ENCODE measurements around the gene SENP5. TPM values are rescaled to one million over a fixed set of nuclear protein-coding genes. Genes with fewer than 3 reads are reported as not detected.

SENP5 gene
- total RNA-seq, 1 donor from 2014 or later: 44.8 TPM

DNA sequence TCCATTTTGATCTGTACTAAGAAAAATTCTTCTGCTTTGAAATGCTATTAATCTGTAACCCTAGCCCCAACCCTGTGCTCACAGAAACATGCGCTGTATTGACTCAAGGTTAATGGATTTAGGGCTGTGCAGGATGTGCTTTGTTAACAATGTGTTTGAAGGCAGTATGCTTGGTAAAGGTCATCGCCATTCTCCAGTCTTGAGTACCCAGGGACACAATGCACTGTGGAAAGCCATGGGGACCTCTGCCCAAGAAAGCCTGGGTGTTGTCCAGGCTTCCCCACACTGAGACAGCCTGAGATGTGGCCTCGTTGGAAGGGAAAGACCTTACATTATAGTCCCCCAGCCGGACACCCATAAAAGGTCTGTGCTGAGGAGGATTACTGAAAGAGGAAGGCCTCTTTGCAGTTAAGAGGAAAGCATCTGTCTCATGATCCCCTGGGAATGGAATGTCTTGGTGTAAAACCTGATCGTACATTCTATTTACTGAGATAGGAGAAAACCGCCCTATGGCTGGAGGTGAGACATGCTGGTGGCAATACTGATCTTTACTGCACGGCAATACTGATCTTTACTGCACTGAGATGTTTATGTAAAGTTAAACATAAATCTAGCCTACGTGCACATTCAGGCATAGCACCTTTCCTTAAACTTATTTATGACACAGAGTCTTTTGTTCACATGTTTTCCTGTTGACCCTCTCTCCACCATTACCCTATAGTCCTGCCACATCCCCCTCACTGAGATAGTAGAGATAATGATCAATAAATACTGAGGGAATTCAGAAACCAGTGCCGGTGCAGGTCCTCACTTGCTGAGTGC is 94.6 kb downstream of the SENP5 start:
- TF ChIP-seq, protein P1, sequence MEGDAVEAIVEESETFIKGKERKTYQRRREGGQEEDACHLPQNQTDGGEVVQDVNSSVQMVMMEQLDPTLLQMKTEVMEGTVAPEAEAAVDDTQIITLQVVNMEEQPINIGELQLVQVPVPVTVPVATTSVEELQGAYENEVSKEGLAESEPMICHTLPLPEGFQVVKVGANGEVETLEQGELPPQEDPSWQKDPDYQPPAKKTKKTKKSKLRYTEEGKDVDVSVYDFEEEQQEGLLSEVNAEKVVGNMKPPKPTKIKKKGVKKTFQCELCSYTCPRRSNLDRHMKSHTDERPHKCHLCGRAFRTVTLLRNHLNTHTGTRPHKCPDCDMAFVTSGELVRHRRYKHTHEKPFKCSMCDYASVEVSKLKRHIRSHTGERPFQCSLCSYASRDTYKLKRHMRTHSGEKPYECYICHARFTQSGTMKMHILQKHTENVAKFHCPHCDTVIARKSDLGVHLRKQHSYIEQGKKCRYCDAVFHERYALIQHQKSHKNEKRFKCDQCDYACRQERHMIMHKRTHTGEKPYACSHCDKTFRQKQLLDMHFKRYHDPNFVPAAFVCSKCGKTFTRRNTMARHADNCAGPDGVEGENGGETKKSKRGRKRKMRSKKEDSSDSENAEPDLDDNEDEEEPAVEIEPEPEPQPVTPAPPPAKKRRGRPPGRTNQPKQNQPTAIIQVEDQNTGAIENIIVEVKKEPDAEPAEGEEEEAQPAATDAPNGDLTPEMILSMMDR (IDR thresholded peaks at IDR 0.05; ENCODE audit: insufficient read depth, low read depth, low read length): no peak
- no peak for TF ChIP-seq EZH2 (IDR thresholded peaks at IDR 0.05; ENCODE audit: insufficient read depth, low read length)
- no peak overlapping the region for H3K27ac ChIP-seq (ENCODE audit: low read depth, low read length)
- DNase-seq (ENCODE audit: low read depth): no peak
- no peaks in the 10 kb centered on the region for H3K79me2 ChIP-seq (ENCODE audit: insufficient read depth, low read length)
- peaks cover 2% of the 10 kb centered on the region for H3K9me3 Mint-ChIP-seq (ENCODE audit: unreplicated experiment)
- no peaks in the 10 kb centered on the region for H4K20me1 ChIP-seq (ENCODE audit: insufficient read depth, low read length)
- no peaks in the 10 kb centered on the region for H3K36me3 ChIP-seq (ENCODE audit: insufficient read depth, low read length)
- no peak overlapping the region for H3K4me3 Mint-ChIP-seq (ENCODE audit: unreplicated experiment)
- H3K27me3 Mint-ChIP-seq (ENCODE audit: low read depth, unreplicated experiment): peaks cover 51% of the 10 kb centered on the region
- H3K27me3 ChIP-seq (ENCODE audit: insufficient read depth, low read length): peaks cover 27% of the 10 kb centered on the region
- H3K4me1 ChIP-seq (ENCODE audit: insufficient read depth, low read length): peaks cover 2% of the 10 kb centered on the region
- peaks cover 6% of the 10 kb centered on the region for H3K36me3 Mint-ChIP-seq (ENCODE audit: low read depth, unreplicated experiment)
- no peaks in the 10 kb centered on the region for H3K4me1 Mint-ChIP-seq (ENCODE audit: low read depth, unreplicated experiment)
- no peak overlapping the region for H2AFZ ChIP-seq (ENCODE audit: low read depth, low read length)
- no peak for FAIRE-seq
- no peak overlapping the region for H3K27ac Mint-ChIP-seq (ENCODE audit: unreplicated experiment)
- no peak overlapping the region for H3K9ac ChIP-seq (ENCODE audit: low read length)
- H3K4me2 ChIP-seq (ENCODE audit: low read length): no peak overlapping the region
- no peak overlapping the region for H3K4me3 ChIP-seq (ENCODE audit: insufficient read depth, low read depth, low read length)
- H3K9me3 ChIP-seq (ENCODE audit: insufficient read depth, low read depth, low read length): no peaks in the 10 kb centered on the region

DNA sequence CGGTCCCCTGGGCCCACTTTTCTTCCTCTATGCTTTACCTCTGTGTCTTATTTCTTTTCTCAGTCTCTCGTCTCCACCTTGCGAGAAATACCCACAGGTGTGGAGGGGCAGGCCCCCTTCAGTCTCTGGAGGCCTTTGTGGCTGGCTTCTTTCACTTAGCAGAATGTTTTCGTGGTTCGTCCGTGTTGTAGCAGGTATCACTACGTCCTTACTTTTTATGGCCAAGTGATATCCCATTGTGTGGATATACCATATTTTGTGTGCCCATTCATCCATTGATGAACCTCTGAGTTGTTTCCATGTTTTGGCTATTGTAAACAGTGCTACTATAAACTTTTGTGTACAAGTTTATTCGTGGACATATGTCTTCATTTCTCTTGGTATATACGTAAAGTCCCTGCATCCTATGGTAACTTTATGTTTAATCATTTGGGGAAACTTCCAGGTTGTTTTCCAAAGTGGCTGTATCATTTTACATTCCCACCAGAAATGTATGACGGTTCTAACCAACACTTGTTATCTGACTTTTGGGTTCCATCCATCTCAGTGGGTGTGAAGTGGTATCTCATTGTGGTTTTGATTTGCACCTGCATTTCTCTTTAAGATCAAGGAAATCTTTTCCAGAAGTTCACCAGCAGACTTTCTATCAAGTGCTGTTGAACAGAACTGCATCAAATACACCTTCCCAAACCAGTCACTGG is 95.4 kb downstream of the SENP5 start:
- no peaks in the 10 kb centered on the region for H4K20me1 ChIP-seq (ENCODE audit: insufficient read depth, low read length)
- TF ChIP-seq, protein P1 (IDR thresholded peaks at IDR 0.05; ENCODE audit: insufficient read depth, low read depth, low read length): no peak
- no peak for TF ChIP-seq EZH2 (IDR thresholded peaks at IDR 0.05; ENCODE audit: insufficient read depth, low read length)
- H3K4me1 ChIP-seq (ENCODE audit: insufficient read depth, low read length): peaks cover 4% of the 10 kb centered on the region
- no peaks in the 10 kb centered on the region for H3K36me3 ChIP-seq (ENCODE audit: insufficient read depth, low read length)
- H3K79me2 ChIP-seq (ENCODE audit: insufficient read depth, low read length): no peaks in the 10 kb centered on the region
- no peak for DNase-seq (ENCODE audit: low read depth)
- no peak overlapping the region for H3K27ac Mint-ChIP-seq (ENCODE audit: unreplicated experiment)
- peaks cover 6% of the 10 kb centered on the region for H3K36me3 Mint-ChIP-seq (ENCODE audit: low read depth, unreplicated experiment)
- no peaks in the 10 kb centered on the region for H3K9me3 ChIP-seq (ENCODE audit: insufficient read depth, low read depth, low read length)
- H3K4me1 Mint-ChIP-seq (ENCODE audit: low read depth, unreplicated experiment): no peaks in the 10 kb centered on the region
- no peak for FAIRE-seq
- H3K4me3 ChIP-seq (ENCODE audit: insufficient read depth, low read depth, low read length): no peak overlapping the region
- no peak overlapping the region for H2AFZ ChIP-seq (ENCODE audit: low read depth, low read length)
- no peak overlapping the region for H3K9ac ChIP-seq (ENCODE audit: low read length)
- peaks cover 35% of the 10 kb centered on the region for H3K27me3 ChIP-seq (ENCODE audit: insufficient read depth, low read length)
- peaks cover 2% of the 10 kb centered on the region for H3K9me3 Mint-ChIP-seq (ENCODE audit: unreplicated experiment)
- H3K27ac ChIP-seq (ENCODE audit: low read depth, low read length): no peak overlapping the region
- H3K4me2 ChIP-seq (ENCODE audit: low read length): no peak overlapping the region
- H3K4me3 Mint-ChIP-seq (ENCODE audit: unreplicated experiment): no peak overlapping the region
- H3K27me3 Mint-ChIP-seq (ENCODE audit: low read depth, unreplicated experiment): peaks cover 59% of the 10 kb centered on the region

DNA sequence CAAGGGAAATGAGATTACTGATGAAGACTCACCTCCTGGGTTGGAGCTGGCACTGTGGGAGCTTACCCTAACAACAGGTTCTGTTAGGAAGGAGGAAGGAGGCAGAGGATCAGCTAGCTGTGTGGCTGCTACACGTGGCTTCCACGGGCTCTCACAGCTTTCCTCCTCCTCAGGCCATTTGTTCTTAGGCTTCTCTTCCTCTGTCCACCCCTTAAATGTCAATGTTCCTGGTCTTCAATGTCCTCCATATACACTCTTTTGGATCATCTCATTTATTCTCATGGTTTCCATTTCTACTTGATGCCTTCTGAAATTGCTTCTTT is 95.9 kb downstream of the SENP5 start:
- Histone ChIP-seq H4K20me1 (ENCODE audit: insufficient read depth, low read length) (no peaks in the 10 kb centered on the region), H3K4me1 (ENCODE audit: insufficient read depth, low read length) (peaks cover 6% of the 10 kb centered on the region), H2AFZ (ENCODE audit: low read depth, low read length) (no peak overlapping the region), H3K79me2 (ENCODE audit: insufficient read depth, low read length) (no peaks in the 10 kb centered on the region), H3K27ac (ENCODE audit: low read depth, low read length) (no peak overlapping the region), H3K27me3 (ENCODE audit: insufficient read depth, low read length) (peaks cover 38% of the 10 kb centered on the region), H3K9ac (ENCODE audit: low read length) (no peak overlapping the region), H3K9me3 (ENCODE audit: insufficient read depth, low read depth, low read length) (no peaks in the 10 kb centered on the region), H3K4me2 (ENCODE audit: low read length) (no peak overlapping the region), H3K4me3 (ENCODE audit: insufficient read depth, low read depth, low read length) (no peak overlapping the region), H3K36me3 (ENCODE audit: insufficient read depth, low read length) (no peaks in the 10 kb centered on the region)
- peaks cover 61% of the 10 kb centered on the region for H3K27me3 Mint-ChIP-seq (ENCODE audit: low read depth, unreplicated experiment)
- no peak overlapping the region for H3K27ac Mint-ChIP-seq (ENCODE audit: unreplicated experiment)
- H3K4me3 Mint-ChIP-seq (ENCODE audit: unreplicated experiment): no peak overlapping the region
- H3K36me3 Mint-ChIP-seq (ENCODE audit: low read depth, unreplicated experiment): peaks cover 6% of the 10 kb centered on the region
- H3K9me3 Mint-ChIP-seq (ENCODE audit: unreplicated experiment): peaks cover 2% of the 10 kb centered on the region
- no peak for FAIRE-seq
- no peaks in the 10 kb centered on the region for H3K4me1 Mint-ChIP-seq (ENCODE audit: low read depth, unreplicated experiment)
- TF ChIP-seq, protein P1 (IDR thresholded peaks at IDR 0.05; ENCODE audit: insufficient read depth, low read depth, low read length): no peak
- TF ChIP-seq EZH2 (IDR thresholded peaks at IDR 0.05; ENCODE audit: insufficient read depth, low read length): no peak
- no peak for DNase-seq (ENCODE audit: low read depth)

Data from astrocyte (in vitro differentiated cells and primary cell).